GM12878 (cell line): Measurements from ENCODE around the gene RTF1. TPM values are rescaled to one million over a fixed set of nuclear protein-coding genes. Genes with fewer than 3 reads are reported as not detected.

Source experiments
- ATF3 ChIP-seq: IDR thresholded peaks from 2 replicates; pipeline ENCODE4 v1.6.1; 2011; ENCODE audit warnings: low read depth, mild to moderate bottlenecking, low read length, moderate library complexity, borderline replicate concordance; ENCODE audit errors: extremely low read depth
- BACH1 ChIP-seq: fragments of 450-650 bp; IDR thresholded peaks from 2 replicates; pipeline ENCODE4 v1.6.1; 2017; ENCODE audit warnings: mild to moderate bottlenecking, borderline replicate concordance
- BCL11A ChIP-seq: IDR thresholded peaks from 2 replicates; pipeline ENCODE4 v1.6.1; 2011; ENCODE audit warnings: low read depth, low read length
- BCLAF1 ChIP-seq: fragments of 450-650 bp; IDR thresholded peaks from 2 replicates; pipeline ENCODE4 v1.6.1; 2017; ENCODE audit warnings: antibody characterized with exemption, mild to moderate bottlenecking, moderate library complexity
- CHD2 ChIP-seq: IDR thresholded peaks from 2 replicates; pipeline ENCODE4 v1.6.1; 2011; ENCODE audit warnings: low read depth, low read length, improper control_type of control experiment, borderline replicate concordance
- CREM ChIP-seq: IDR thresholded peaks from 2 replicates; pipeline ENCODE4 v1.6.1; 2014; ENCODE audit warnings: antibody characterized with exemption, low read depth
- DPF2 ChIP-seq: fragments of 450-650 bp; IDR thresholded peaks from 2 replicates; pipeline ENCODE4 v1.6.1; 2017; ENCODE audit warnings: mild to moderate bottlenecking
- MYC ChIP-seq: IDR thresholded peaks from 2 replicates; pipeline ENCODE4 v1.6.1; 2011; ENCODE audit warnings: mild to moderate bottlenecking, low read length, moderate library complexity, inconsistent platforms; ENCODE audit not compliant: insufficient read depth, insufficient replicate concordance, insufficient read length, severe bottlenecking
- NBN ChIP-seq: fragments of 450-650 bp; IDR thresholded peaks from 2 replicates; pipeline ENCODE4 v1.6.1; 2016
- NR2F1 ChIP-seq: fragments of 450-650 bp; conservative IDR thresholded peaks from 2 replicates; pipeline ENCODE4 v1.6.1; 2017; ENCODE audit warnings: mild to moderate bottlenecking
- NRF1 ChIP-seq: conservative IDR thresholded peaks from 2 replicates; pipeline ENCODE4 v1.6.1; 2011; ENCODE audit warnings: mild to moderate bottlenecking, low read depth, low read length, improper control_type of control experiment
- PKNOX1 ChIP-seq: fragments of 450-650 bp; IDR thresholded peaks from 2 replicates; pipeline ENCODE4 v1.6.1; 2016; ENCODE audit warnings: mild to moderate bottlenecking
- PML ChIP-seq: IDR thresholded peaks from 2 replicates; pipeline ENCODE4 v1.6.1; 2012; ENCODE audit warnings: low read length, inconsistent platforms
- POLR2AphosphoS5 ChIP-seq: IDR thresholded peaks from 2 replicates; pipeline ENCODE4 v1.6.1; 2011; ENCODE audit warnings: mild to moderate bottlenecking, low read length, inconsistent platforms
- SIN3A ChIP-seq: IDR thresholded peaks from 2 replicates; pipeline ENCODE4 v1.6.1; 2012; ENCODE audit warnings: low read depth, low read length, improper control_type of control experiment
- SKIL ChIP-seq: fragments of 450-650 bp; IDR thresholded peaks from 2 replicates; pipeline ENCODE4 v1.6.1; 2017; ENCODE audit warnings: mild to moderate bottlenecking, low read depth, inconsistent platforms; ENCODE audit not compliant: poor library complexity, severe bottlenecking
- SMAD5 ChIP-seq: IDR thresholded peaks from 2 replicates; pipeline ENCODE4 v1.6.1; 2016; ENCODE audit warnings: antibody characterized with exemption, low read depth
- SP1 ChIP-seq: IDR thresholded peaks from one replicate; pipeline ENCODE4 v1.6.1; 2011; ENCODE audit warnings: low read depth, low read length
- TAF1 ChIP-seq: IDR thresholded peaks from 2 replicates; pipeline ENCODE4 v1.6.1; 2011; ENCODE audit warnings: mild to moderate bottlenecking, low read depth, low read length, borderline replicate concordance
- TCF12 ChIP-seq: IDR thresholded peaks from 2 replicates; pipeline ENCODE4 v1.6.1; 2011; ENCODE audit warnings: low read depth, mild to moderate bottlenecking, low read length
- USF2 ChIP-seq: IDR thresholded peaks from 2 replicates; pipeline ENCODE4 v1.6.1; 2011; ENCODE audit warnings: low read depth, low read length, improper control_type of control experiment, borderline replicate concordance
- YY1 ChIP-seq: IDR thresholded peaks from 2 replicates; pipeline ENCODE4 v1.6.1; 2011; ENCODE audit warnings: low read depth, mild to moderate bottlenecking, low read length
- ZNF24 ChIP-seq: fragments of 450-650 bp; IDR thresholded peaks from 2 replicates; pipeline ENCODE4 v1.6.1; 2017; ENCODE audit warnings: antibody characterized with exemption, mild to moderate bottlenecking
- polyA plus RNA-seq, 11 experiments: library from polyadenylated mRNA; depleted of rRNA in 4 of 11; unstranded in 6 of 11; stranded (reverse) in 5 of 11; fragments of >200 nt; fragmentation: Nextera tagmentation in 4 of 11; fragmentation: Illumina TruSeq in 1 of 11; extraction: Ambion mirVana in 4 of 11; extraction: Trizol in 1 of 11; gene quantifications; 1 replicate in 1 of 11; 2 replicates in 10 of 11; pipeline versions ENCODE4 v1.2.1 to v1.2.3, GENCODE V29; 2011 to 2016; ENCODE audit warnings: inconsistent platforms in 2 of 11, missing spikeins in 2 of 11, low read depth in 1 of 11
- total RNA-seq, 4 experiments: library from RNA; depleted of rRNA in 3 of 4; stranded (reverse); fragments of >200 nt in 3 of 4; fragmentation: Illumina TruSeq in 1 of 4; extraction: Trizol in 1 of 4; gene quantifications; 2 replicates each; pipeline versions ENCODE4 v1.2.1 to v1.2.3, GENCODE V29; 2013 to 2021

The RTF1 gene
- total and polyA plus RNA-seq, 10 of the 15 experiments (the other 5 are each of a cell fraction or from before 2014, with no cell fraction given) = 7.2 to 67.9 (median 32.3) TPM

GRCh38 chr15:41416742-41417417 lies at the start of gene RTF1 (continued):
- TF ChIP-seq NR2F1 (peak; percentile 20), SMAD5 (no peak), MYC (peak; percentile 77), BCLAF1 (no peak), BCL11A (0 out of 2 replicates have a peak, but pooled peaks have one; percentile 5), YY1 (peak; percentile 50; the same call in 1 of the 2 replicates), ATF3 (no peak), PKNOX1 (0 out of 2 replicates have a peak, but pooled peaks have one; percentile 13), NRF1 (no peak), ZNF24 (no peak), SKIL (no peak), CHD2 (0 out of 2 replicates have a peak, but pooled peaks have one; percentile 35), TAF1 (peak; percentile 61; the same call in 1 of the 2 replicates), PML (peak; percentile 73; the same call in 1 of the 2 replicates), SP1 (no peak), CREM (peak; percentile 91), NBN (peak; percentile 54; the same call in 1 of the 2 replicates), POLR2AphosphoS5 (peak; percentile 79), USF2 (peak; percentile 7; the same call in 1 of the 2 replicates), BACH1 (peak; percentile 72), TCF12 (peak; percentile 10; the same call in 1 of the 2 replicates), DPF2 (peak; percentile 63; the same call in 1 of the 2 replicates), SIN3A (peak; percentile 81)
